Dedifferentiated amniotic fluid mesenchymal stem cell (primary cell): ENCODE data around the gene BOC.

Source experiments
- DNase-seq: peaks from one replicate; pipeline ENCODE4 v3.0.0-alpha.2; 2016; ENCODE audit errors: extremely low spot score

Gene BOC

GRCh38 chr3:113271189-113271588 is 59.8 kb downstream of the BOC start:
- DNase-seq, result no peak

GRCh38 chr3:113271594-113272384 is 60.4 kb downstream of the BOC start:
- no peak for DNase-seq

GRCh38 chr3:113272385-113272779 is 61.0 kb downstream of the BOC start:
- no peak for DNase-seq

- no peak for DNase-seq
Observed at GRCh38 chr3:113273011-113273410, 61.7 kb downstream of the BOC start.

- DNase-seq, result no peak
Observed at GRCh38 chr3:113273604-113274378, 62.4 kb downstream of the BOC start.

- DNase-seq, result no peak
Observed at GRCh38 chr3:113274425-113275257, 63.3 kb downstream of the BOC start.

- no peak for DNase-seq
Observed at GRCh38 chr3:113275258-113275556, 63.9 kb downstream of the BOC start.

GRCh38 chr3:113275583-113275928 is 64.2 kb downstream of the BOC start:
- DNase-seq, result no peak

- DNase-seq, result peak; percentile 66
Observed at GRCh38 chr3:113275929-113276750, 64.8 kb downstream of the BOC start.

- DNase-seq, result no peak
Observed at GRCh38 chr3:113276751-113277080, 65.4 kb downstream of the BOC start.

GRCh38 chr3:113277414-113277813 is 66.1 kb downstream of the BOC start:
- no peak for DNase-seq

- DNase-seq, result no peak
Observed at GRCh38 chr3:113277941-113278598, 66.7 kb downstream of the BOC start.

GRCh38 chr3:113278599-113278955 is 67.2 kb downstream of the BOC start:
- DNase-seq, result no peak

GRCh38 chr3:113279686-113280085 is 68.3 kb downstream of the BOC start:
- DNase-seq, result no peak

- DNase-seq, result no peak
Observed at GRCh38 chr3:113283306-113283705, 71.9 kb downstream of the BOC start.

GRCh38 chr3:113284453-113285050 is 73.2 kb downstream of the BOC start:
- no peak for DNase-seq

GRCh38 chr3:113285226-113285625 is 73.9 kb downstream of the BOC start:
- DNase-seq, result no peak

GRCh38 chr3:113285741-113286140 is 74.4 kb downstream of the BOC start:
- no peak for DNase-seq

GRCh38 chr3:113286524-113286923 is 75.2 kb downstream of the BOC start:
- no peak for DNase-seq

GRCh38 chr3:113287111-113287802 is 75.9 kb downstream of the BOC start:
- peak; percentile 85 for DNase-seq
